RPMI7951 (cell line): ENCODE data around the gene SERGEF. TPM values are rescaled to one million over a fixed set of nuclear protein-coding genes. Genes with fewer than 3 reads are reported as not detected.

ENCODE experiments used
- DNase-seq: peaks from one replicate; pipeline ENCODE4 v3.0.0-alpha.2; 2012; ENCODE audit warnings: low read depth
- total RNA-seq: library from RNA; depleted of rRNA; stranded (reverse); fragments of >200 nt; shearing (Covaris generic); gene quantifications from 2 replicates; pipeline ENCODE4 v1.2.3, GENCODE V29; 2014

The SERGEF gene
- total RNA-seq, 1 experiment from 2014 or later = 15.6 TPM

DNA sequence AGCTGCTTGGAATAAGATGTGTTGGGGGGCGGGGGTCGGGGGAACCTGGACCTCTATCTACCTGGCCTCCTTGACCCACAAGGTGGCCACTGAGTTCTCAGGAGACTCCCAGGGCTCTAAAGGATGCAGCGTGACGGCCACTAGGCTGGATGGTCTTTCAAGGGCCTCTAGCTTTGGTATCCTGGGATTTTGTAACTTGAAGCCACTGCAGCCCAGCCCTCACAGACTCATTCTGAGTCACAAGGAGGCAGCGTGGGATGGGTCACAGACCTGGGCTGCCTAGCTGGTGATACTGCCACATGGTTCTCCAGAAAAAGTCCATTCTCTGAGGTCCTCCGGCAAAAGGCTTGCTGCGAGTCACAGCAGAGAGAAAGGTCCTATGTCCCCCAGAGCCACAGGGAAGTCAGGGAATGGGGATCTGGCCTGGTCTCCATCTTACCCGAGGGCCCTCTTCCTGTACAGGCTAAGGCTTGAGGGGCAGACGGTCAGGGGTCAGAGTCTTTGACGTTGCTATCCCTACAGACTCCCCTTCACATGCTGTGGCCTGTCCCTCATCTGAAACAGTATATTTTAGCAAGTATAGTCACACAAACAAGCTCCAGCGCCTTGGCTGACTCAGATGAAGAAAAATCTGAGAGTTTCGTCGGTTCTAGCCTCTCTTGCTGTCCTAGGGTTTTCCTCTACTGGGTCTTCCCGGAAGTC is 225.9 kb downstream of the SERGEF start:
- DNase-seq = peak; percentile 72

DNA sequence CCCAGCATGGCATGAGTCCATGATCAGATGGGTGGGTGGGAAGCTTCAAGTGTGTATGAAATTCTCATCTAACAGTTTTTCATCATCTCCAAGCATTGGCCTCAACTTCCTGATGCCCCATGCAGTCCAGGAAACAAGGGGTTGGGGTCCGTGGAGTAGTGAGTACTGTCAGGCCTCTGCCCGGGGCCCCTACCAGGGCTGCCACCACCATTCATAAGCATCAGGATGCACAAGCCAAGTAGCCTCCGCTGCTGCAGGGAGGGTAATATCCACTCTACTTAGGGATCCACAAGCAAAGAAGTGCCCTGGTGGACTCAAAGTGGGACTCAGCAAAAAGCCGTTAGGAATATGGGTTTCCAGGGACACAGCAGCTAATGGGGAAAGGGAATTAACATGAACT is 229.0 kb downstream of the SERGEF start:
- DNase-seq = no peak

DNA sequence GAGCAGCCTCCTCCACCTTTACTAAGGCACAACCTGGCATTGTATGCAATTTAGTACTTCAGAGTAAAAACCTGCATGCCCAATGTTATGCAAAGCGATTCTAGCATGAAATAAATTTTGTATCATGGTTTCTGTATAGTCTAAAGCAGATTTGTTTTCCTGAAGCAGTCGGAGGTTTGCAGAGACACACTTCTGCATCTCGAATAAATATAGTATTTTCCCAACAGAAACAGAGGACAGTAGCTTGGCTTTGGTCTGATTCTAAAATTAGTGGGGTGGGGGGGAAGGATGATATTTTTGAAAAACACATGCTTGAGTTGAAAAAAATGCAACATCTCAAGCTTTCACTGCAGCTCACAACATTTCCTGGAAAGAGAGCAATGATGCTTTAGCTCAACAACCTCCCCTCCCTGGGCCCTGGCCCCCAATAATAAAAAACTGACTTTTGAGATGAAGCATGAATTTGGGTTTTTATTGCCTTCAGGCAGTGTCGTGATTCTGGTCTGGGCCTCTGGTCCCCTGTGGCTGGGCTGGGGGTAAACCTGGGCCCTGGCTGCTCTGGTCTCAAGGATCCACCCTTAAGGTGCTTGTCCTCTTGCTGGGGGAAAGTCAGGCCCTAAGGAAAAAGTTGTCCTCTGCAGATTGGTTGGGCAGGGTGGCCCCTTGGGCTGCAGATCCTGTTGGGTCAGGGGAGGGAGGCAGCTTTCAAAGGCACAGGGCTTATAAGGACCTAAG is 230.1 kb downstream of the SERGEF start:
- DNase-seq = no peak

DNA sequence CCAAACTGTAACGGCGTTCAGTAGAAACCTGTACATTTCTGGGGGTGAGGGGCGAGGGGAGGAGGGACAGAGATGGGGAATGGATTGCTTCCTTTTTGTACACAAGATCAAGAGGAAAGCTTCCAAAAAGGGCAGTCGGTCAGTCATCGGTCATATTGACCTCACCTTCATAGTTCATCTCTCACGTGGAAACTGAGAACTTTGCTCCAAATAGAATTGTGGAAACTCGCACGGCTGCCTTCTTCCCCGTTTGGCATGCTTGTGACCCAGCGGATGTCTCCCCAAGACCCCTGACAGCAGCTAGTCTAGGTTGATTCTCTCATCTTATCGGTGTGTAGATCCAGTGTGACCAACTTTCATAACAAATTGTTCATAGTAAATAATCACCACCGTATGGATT is 230.7 kb downstream of the SERGEF start:
- DNase-seq = no peak

- no peak for DNase-seq
Measured at GRCh38 chr11:17781626-17782025, 231.2 kb downstream of the SERGEF start.

DNA sequence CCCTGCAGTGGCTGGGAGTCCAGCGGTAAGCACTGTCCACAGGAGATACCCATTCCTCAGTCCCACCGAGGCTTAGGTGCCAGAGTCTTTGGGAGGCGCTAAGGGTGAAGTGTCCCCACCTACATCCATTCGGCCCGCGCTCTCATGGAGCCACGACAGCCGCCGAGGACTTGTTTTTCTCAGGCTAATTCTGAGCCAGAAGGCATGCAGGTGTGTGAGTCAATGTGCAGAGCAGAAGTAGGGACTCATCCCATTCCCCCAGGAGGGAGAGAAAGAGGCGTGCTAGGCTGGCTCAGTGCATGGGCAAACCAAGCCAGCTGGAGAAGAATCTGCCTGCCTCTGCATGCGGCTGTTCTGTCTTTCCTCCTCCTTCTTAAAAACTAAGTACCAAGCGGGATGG is 231.6 kb downstream of the SERGEF start:
- no peak for DNase-seq

DNA sequence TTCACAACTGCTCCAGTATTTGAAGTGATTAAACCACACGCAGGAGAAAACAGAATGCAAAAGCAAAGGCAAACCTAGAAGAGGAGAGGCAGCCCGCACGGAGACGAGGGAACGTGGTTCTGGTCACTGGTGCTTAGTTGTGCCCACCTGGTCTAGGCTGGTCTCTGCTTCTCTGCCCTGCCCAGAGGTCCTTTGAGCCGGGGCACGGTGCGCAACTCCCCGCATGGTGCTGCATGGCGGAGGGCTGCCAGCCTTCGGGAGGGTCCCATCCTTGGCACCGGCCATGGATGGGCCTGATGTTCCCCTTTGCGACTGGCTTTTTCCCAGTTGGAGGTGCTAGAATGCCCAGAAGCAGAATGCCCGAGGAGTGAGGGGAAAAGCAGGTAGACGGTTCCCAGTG is 232.2 kb downstream of the SERGEF start:
- DNase-seq = no peak

DNA sequence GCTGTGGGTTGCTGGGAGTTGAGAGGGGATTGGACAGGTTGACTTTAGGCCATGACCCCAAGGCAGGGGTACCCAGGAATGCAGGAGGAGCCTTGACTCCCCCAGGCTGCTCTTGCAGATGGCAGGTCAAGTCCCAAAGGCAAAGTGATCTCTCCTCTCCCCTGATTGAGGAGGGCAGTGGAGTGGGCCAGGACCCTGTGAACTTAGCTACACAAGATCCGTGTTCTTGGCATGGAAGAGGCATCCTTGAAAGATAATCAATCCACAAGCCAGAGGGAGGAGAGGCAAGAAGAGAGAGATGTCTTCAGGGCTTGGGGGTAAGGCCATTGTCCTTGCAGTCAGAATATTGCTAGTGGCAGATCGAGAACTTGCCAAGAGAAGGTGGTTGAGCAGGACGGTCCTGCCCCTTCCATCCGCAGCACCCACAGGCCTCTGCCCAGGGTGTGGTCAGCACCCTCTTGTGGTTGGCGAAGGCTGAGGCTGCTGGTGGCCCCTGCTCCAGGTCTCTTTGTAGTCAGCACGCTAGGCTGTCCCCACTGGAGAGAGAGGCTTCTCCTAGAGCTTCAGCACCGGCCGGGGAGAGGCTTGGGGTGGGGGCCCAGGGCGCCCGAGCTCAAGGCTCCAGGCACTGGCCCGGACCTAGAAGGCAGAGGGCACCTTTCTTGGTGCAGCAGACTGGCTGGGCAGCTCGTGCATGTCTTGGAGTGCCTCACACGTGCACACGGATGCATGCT is 232.8 kb downstream of the SERGEF start:
- no peak for DNase-seq

DNA sequence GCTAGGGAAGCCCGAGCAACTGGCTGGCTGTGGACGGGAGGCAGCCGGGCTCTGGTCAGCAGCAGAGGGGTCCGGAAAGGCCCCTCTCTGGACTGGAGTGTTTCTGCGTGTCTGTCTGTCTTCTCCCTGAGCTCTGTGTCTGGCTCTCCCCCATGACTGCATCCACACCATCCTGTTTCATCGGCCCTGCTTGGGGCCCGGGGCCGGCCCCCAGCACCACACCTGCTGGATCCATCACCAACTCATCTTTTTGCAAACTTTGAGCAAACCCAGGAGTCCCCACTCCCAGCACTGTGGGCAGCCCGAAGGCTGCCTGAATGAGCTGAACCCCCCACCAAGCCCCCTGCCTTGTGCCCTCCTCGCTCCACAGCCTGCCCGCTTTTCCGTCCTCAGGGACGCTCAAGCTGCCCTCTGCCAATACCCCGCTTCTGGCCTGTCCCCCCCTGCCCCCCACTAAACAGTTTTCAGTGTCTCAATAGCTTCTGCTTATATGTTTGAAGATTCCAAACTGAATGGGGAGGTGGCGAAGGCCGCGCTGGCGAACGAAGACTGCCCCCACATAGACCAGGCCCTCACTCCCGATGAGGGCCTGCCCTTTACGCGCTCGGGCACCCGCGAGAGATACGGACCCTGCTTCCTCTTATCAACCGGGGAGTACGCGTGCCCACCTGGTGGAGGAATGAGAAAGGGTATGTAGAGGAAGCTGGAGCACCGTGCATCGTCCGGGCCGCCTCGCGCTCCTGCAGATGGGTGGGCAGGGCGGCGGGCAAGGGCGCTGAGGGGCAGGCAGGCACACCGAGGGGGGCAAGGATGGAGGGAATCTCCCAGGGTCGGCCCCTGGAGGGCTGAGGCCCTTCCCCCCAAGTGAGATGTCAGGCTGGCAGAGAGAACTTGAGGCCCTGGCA is 233.6 kb downstream of the SERGEF start:
- no peak for DNase-seq

GRCh38 chr11:17778352-17778751 is 234.5 kb downstream of the SERGEF start:
- DNase-seq = no peak

DNA sequence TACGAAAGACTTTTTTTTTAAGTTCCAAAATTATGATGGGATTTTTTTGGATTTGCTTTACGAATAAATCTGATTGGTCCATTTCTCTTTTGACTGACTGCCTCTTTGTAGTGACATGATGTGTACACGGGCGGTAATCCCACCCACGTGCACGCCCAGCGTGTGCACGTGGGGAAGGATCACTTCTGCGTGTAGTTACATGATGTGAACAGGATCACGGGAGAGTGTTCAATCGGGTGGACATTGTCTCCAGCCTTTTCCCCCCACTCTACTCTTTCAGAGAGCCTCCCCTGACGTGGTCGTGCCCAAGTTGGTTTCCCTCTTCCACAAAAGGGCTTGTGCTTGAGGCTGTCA is 235.1 kb downstream of the SERGEF start:
- no peak for DNase-seq

DNA sequence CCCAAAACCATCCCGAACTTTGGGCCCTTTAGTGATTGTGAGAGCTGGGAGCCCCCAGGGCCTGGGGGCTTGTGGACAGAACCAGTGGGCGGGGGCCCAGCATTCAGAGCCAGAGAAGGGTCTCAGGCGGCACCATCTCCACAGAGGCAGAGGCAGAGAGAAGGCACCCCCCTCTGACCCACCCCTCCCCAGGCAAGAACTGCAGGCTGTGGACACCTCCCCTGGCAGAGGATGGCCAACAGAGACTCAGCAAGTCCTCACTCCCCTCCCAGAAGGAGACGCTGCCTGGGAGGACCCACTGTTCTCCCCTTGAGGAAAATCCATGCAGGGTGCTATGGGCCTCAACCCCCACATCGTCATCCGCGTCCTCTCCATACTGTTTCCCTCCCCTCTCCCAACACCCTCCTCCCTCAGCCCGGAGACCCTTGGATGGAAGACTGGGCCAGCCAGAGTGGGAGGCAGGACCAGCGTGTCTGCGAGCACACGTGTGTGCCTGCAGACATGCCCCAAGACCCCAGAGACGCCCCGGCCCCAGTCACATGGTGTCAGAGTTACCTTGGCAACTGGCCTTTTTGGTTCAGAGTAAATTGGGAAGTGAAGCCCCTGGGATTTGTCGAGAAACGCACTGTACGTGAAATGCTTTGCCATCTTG is 235.6 kb downstream of the SERGEF start:
- DNase-seq = no peak

GRCh38 chr11:17776212-17776875 is 236.5 kb downstream of the SERGEF start:
- no peak for DNase-seq

DNA sequence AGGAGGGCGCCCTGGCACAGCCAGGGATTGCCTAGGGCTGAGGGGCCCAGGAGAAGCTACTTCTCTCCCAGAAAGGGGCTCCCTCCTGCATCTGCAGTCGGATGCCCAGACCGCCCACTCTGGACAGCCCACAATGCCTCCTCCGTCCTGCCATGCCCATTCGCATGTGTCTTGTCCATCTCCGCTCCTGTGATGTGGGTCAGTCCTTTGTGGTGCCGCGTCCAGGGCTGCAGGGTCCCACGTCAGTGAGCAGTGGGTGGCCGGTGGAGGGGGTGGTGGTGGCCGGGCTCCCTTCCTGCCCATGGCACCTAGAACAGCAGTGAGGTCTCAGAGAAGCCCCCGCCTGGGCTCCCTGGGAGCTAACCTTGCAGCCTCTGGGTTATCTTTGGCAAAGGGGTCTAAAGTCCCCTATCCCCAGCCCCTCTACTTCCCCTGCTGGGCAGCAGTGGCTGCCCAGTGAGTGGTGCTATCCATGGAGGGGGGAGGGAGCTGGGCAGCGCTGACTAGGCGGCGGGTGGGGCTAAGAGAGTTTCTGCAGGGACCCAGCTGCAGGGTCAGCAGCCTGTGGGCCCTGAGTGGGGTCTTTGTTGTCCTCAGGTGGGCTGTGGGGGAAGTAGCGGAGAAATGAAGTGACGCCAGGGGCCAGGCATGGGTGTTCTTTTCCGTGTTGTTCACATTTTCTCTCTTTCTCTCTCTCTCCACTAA is 237.2 kb downstream of the SERGEF start:
- no peak for DNase-seq

GRCh38 chr11:17775035-17775348 is 237.9 kb downstream of the SERGEF start:
- DNase-seq = no peak

DNA sequence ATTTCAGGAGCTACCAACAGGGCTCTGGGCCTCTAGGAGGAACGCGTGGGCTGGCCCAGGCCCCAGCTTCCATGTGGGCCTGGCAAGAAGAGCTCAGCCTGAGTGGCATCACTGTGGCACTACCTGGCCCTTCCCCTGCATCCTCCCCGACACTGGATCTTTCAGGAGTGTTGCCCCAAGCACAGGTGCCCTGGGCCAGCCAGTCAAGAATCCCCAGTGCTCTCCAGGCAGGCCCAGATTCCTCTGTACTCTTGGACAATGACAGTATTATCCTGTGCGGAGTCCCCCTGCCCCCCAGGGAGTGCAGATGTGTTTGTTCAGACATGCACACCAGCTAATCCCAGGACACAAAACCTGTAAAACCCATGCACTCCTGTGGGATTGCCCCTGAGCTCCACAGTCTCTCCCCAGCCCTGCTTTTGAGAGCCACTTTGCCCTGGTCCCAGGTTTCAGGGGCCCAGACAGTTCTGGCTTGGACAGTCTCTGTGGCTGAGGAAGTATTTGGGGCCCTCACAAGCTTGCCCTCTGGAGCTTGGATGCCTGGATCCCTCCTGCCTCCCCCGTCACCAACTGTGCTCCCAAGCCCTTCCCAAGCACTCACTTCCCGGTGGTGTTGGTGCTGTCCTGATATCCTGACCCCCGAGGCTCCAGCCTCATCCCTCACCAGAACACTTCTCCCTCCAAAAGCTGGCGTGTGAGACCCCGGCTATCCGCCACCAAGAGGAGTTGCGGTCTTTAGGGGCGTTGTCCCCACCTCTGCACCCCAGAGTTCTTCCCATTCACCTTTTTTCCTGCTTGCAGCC is 238.4 kb downstream of the SERGEF start:
- no peak for DNase-seq

DNA sequence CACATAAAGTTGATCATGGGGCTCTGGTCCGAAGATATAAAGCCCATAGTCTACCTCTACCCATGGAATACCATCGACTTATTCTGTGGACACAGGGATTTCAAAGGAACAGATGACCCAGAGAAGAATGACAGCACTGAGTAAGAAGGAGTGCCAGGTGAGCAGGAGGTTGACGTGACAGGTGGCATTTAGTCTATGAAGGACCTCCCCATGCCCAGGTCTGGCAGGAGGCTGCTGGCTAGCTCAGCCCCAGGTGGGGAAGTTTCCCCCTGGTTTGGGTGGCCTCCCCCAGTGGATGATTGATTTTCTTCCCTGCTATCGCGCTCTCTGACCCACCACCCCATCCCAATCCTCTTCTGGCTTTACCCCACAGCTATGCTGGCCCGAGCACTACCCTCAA is 239.2 kb downstream of the SERGEF start:
- no peak for DNase-seq

GRCh38 chr11:17772704-17773600 is 239.9 kb downstream of the SERGEF start:
- no peak for DNase-seq
